KMS-11 (cell line): ENCODE measurements around the gene TERT.

Experiments
- H2AFZ ChIP-seq: fragments of 200-600 bp; sonication (generic); 2 replicates; pipeline ENCODE4 v1.6.1; 2016; ENCODE audit warnings: antibody characterized with exemption, mixed run types, low read depth
- H3K27ac ChIP-seq: fragments of 200-600 bp; sonication (generic); 2 replicates; pipeline ENCODE4 v1.6.1; 2016; ENCODE audit warnings: mild to moderate bottlenecking, mixed run types
- H3K27me3 ChIP-seq: fragments of 200-600 bp; sonication (generic); 2 replicates; pipeline ENCODE4 v1.6.1; 2017; ENCODE audit warnings: mild to moderate bottlenecking, low read depth, mixed run types, moderate library complexity; ENCODE audit not compliant: insufficient read depth
- H3K36me3 ChIP-seq: fragments of 200-600 bp; sonication (generic); 2 replicates; pipeline ENCODE4 v1.6.1; 2017; ENCODE audit warnings: mild to moderate bottlenecking, mixed run types; ENCODE audit not compliant: insufficient read depth
- H3K4me1 ChIP-seq: fragments of 200-600 bp; sonication (generic); 2 replicates; pipeline ENCODE4 v1.6.1; 2016; ENCODE audit warnings: mild to moderate bottlenecking, low read depth, mixed run types; ENCODE audit not compliant: poor library complexity, severe bottlenecking
- H3K4me2 ChIP-seq: fragments of 200-600 bp; sonication (generic); 2 replicates; pipeline ENCODE4 v1.7.0; 2016; ENCODE audit warnings: mild to moderate bottlenecking, mixed run types
- H3K4me3 ChIP-seq: fragments of 200-600 bp; sonication (generic); IDR thresholded peaks from 2 replicates; pipeline ENCODE4 v1.6.1; 2017; ENCODE audit warnings: low read depth, low read length, mixed read lengths; ENCODE audit not compliant: insufficient read depth
- H3K79me2 ChIP-seq: fragments of 200-600 bp; sonication (generic); 2 replicates; pipeline ENCODE4 v1.6.1; 2016; ENCODE audit warnings: low read depth, mixed run types; ENCODE audit not compliant: insufficient read depth
- H3K9ac ChIP-seq: fragments of 200-600 bp; sonication (generic); 2 replicates; pipeline ENCODE4 v1.6.1; 2016; ENCODE audit warnings: mild to moderate bottlenecking, mixed run types
- H4K20me1 ChIP-seq: fragments of 200-600 bp; sonication (generic); 2 replicates; pipeline ENCODE4 v1.6.1; 2016; ENCODE audit warnings: mild to moderate bottlenecking, mixed run types; ENCODE audit not compliant: insufficient read depth
- CTCF ChIP-seq: fragments of 200-600 bp; sonication (generic); conservative IDR thresholded peaks from 2 replicates; pipeline ENCODE4 v1.6.1; 2017; ENCODE audit warnings: low read depth, mild to moderate bottlenecking, antibody characterized with exemption, low read length, moderate library complexity, mixed read lengths

The TERT gene

GRCh38 chr5:1261643-1262042 is 33.2 kb downstream of the TERT start:
- H3K36me3 ChIP-seq, result no peaks in the 10 kb centered on the region
- no peak overlapping the region for H3K27ac ChIP-seq
- no peak overlapping the region for H3K4me3 ChIP-seq
- TF ChIP-seq CTCF, result no peak
- no peaks in the 10 kb centered on the region for H3K27me3 ChIP-seq
- H3K4me1 ChIP-seq, result no peaks in the 10 kb centered on the region
- no peak overlapping the region for H3K4me2 ChIP-seq
- no peaks in the 10 kb centered on the region for H3K79me2 ChIP-seq
- H4K20me1 ChIP-seq, result no peaks in the 10 kb centered on the region
- no peak overlapping the region for H2AFZ ChIP-seq
- no peak overlapping the region for H3K9ac ChIP-seq

- no peaks in the 10 kb centered on the region for H3K36me3 ChIP-seq
- no peak overlapping the region for H3K4me2 ChIP-seq
- H3K27me3 ChIP-seq, result no peaks in the 10 kb centered on the region
- no peak overlapping the region for H3K9ac ChIP-seq
- no peaks in the 10 kb centered on the region for H3K79me2 ChIP-seq
- no peak overlapping the region for H3K27ac ChIP-seq
- no peak overlapping the region for H3K4me3 ChIP-seq
- no peaks in the 10 kb centered on the region for H3K4me1 ChIP-seq
- H4K20me1 ChIP-seq, result no peaks in the 10 kb centered on the region
- no peak overlapping the region for H2AFZ ChIP-seq
- no peak for TF ChIP-seq CTCF
These were observed 34.9 kb downstream of the TERT start for GRCh38 chr5:1259806-1260480.

- H3K4me2 ChIP-seq, result no peak overlapping the region
- H3K27me3 ChIP-seq, result no peaks in the 10 kb centered on the region
- no peak overlapping the region for H2AFZ ChIP-seq
- no peak overlapping the region for H3K27ac ChIP-seq
- no peak for TF ChIP-seq CTCF
- no peaks in the 10 kb centered on the region for H3K79me2 ChIP-seq
- H3K9ac ChIP-seq, result no peak overlapping the region
- H3K36me3 ChIP-seq, result no peaks in the 10 kb centered on the region
- H3K4me1 ChIP-seq, result no peaks in the 10 kb centered on the region
- no peak overlapping the region for H3K4me3 ChIP-seq
- no peaks in the 10 kb centered on the region for H4K20me1 ChIP-seq
These were observed 37.0 kb downstream of the TERT start for GRCh38 chr5:1257841-1258240.

GRCh38 chr5:1257363-1257762 is 37.5 kb downstream of the TERT start:
- Histone ChIP-seq H3K4me1 (no peaks in the 10 kb centered on the region), H3K9ac (no peak overlapping the region), H3K27ac (no peak overlapping the region), H3K4me2 (no peak overlapping the region), H3K27me3 (no peaks in the 10 kb centered on the region), H2AFZ (no peak overlapping the region), H3K79me2 (no peaks in the 10 kb centered on the region), H4K20me1 (no peaks in the 10 kb centered on the region), H3K36me3 (no peaks in the 10 kb centered on the region), H3K4me3 (no peak overlapping the region)
- TF ChIP-seq CTCF, result no peak
